NOMO-1 treated with DMSO at 0.1 percent for 48 hours (cell line): ENCODE data around the gene HOXB3.

Experiments used
- DNase-seq: peaks from one replicate; lab custom pipeline; 2025; ENCODE audit not compliant: unreplicated experiment; lab: John Stamatoyannopoulos, UW

HOXB3 gene

DNA sequence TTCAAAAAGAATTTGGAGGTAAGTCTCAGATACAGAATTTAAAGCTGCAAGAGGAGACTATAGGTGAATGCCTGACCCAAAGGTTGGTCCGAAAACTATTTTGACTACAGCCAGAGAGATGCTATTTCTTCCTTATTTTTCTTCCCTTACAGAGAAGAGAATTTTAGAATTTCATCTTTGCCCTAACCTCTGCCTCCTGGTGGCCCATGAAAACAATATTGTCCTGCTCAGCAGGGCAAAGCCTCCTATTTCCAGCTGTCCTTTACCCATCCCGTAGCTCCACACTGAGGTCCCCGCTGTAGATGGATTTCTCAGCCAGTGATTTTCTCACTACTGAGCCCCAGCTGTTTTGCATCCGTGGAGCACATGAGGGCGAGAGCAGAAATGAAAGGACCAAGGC is 83.8 kb downstream of the HOXB3 start:
- no peak for DNase-seq

DNA sequence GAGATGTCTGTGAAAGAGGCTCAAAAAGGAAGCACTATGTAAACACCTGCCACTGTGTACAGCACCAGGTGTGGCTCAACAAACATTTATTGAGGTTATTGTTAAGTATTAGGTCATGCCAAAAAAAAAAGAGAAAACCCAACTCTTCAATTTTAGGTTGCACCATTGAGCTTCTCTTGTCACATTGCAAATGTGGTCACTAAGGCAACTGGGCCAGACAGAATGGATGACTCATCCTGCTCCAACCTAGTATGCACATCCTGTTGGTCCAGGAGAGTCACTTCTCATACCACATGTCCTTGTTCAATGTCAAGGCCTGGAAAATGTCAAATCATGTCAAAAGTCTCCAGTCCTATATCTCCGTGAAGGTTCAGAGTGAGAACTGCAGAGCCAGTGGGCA is 84.3 kb downstream of the HOXB3 start:
- DNase-seq, result peak; percentile 87

DNA sequence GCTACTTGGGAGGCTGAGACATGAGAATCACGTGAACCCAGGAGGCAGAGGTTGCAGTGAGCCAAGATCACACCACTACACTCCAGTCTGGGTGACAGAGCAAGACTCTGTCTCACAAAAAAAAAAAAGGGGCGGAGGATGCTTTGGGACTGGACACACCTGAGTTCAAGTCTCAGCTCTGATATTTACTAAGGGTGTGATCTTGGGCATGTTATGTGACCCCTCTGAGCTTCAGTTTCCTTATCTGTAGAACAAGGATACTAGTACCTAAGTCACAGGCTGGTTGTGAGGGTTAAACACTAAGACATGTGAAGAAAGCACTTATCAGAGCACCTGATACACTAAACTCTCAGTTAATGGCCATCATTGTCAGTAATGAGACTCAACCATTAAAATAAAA is 85.1 kb downstream of the HOXB3 start:
- no peak for DNase-seq

DNA sequence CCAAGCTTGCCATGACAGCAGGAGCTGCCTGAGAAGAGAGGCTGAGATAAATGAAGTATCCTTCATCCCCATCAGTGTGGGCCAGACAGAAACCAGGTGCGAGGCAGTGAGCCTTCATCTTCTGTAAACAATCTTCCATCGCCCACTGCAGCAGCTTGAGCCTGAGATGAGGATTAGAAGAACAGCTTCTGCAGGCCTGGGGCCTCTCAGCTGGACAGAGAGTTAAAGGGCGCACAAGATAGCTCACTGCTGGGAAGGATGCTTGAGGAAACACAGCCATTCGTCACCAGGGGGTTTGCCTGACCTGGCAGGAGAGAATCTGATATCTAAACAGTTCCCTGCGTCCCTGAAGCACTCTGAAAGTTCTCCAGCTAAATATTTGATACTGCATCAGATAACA is 86.3 kb downstream of the HOXB3 start:
- no peak for DNase-seq

DNA sequence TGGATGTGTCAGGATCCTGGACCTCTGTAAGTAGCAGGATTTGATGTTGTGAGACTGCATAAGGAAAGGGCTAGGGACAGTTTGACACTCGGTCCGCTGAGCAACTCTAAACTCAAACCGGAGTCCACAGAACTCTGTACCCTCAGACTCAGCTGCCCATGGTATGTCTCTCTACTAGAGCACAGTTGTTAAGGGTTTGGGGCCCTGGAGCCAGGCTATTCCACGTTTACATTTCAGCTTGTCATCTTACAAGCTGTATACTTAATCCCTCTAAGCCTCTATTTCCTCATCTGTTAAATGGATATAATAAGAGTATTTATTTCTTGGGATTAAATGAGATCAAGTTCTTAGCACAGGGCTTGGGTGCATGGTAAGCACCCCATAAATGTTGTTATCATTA is 87.1 kb downstream of the HOXB3 start:
- DNase-seq, result no peak

DNA sequence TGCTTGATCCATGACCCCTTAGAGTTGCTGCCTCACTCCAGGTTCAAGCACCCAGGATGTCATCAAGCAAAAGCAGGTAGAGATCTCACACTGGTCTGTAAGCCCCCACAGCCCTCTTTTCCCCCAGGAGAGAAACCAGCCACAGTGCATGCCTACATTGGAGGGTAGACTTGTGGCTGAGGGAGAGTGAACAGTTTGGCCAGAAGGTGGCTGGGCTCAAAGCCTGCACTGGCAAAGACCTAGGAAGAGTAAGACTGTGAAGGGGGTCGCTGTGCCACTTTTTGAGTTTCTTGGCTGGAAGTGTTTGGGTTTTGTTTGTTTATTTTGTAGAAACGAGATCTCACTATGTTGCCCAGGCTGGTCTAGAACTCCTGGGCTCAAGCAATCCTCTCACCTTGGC is 87.7 kb downstream of the HOXB3 start:
- no peak for DNase-seq

DNA sequence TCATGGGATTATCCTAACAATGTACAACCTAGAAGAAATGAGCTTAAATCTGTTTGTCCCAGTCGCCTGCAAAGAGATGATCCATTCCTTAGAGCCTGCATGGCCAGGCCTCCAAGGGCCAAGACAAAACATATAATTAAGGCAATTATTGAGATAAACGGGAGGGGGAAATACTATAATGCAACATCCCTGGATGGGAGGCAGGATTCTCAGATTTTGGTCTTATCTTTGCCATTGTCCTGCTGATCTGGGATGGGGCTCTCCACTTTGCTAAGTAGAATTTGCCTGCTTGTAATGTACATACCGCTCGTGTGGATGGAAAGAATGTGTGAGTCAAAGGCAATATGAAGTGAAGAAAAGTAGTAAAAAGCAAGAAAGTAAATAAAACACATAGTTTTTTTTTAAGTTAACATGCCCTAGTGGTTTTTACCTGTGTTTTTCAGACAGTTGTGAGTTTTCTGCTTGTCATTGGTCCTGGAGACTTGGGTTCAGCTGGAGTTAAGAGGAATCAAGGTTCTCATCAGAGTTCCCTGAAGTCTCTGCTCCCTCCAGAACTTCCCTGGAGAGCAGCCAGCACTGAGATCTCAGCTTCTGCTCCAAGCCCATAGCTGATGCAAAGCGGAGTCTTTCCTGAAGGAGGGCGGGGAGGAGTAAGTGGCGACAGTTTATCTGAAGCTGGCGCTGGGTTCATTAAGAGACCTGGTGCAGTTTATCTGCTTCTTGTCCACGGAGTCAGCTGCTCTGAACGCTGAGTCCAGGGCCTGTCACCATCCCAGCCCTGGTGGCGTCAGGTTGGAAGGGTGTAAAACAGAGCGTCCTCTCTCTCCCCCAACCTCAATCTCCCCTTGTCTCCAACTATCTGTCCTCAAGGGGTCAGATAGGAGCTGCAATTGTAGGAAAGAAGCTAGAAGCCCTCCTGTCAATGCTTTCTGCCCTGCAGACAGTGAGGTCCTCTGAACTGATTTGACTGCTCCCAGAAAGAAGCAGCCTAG is 89.3 kb downstream of the HOXB3 start:
- DNase-seq, result no peak

DNA sequence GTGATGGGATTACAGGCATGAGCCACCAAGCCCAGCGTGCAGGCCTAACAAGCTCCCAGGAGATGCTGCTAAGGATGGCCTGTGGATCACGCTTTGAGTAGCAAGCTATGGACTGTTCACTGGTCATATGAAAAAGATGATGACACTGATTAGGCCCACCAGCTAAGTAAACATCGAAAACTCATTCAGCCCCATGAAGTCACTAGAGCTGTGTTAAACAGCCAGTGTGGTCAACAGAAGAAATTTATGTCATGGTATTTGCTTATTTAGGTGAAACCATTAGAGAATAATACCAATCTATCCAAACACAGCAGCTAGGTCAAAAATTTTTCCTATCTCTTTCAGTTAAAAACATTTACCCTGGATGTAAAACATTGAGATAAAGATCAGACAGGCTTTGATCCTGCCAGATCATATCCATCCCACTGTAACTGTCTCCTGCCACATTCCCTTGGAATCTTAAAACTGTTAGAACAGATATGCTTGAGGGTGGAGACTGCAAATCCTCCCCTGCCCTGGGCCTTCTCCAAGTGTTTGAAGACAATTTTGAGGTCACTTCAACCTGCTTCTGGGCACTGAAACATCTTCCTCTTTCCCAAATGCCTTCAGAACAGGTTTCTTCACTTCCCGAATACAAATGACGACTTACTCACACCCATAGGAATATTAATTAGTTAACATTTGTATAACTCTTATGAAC is 90.2 kb downstream of the HOXB3 start:
- no peak for DNase-seq

DNA sequence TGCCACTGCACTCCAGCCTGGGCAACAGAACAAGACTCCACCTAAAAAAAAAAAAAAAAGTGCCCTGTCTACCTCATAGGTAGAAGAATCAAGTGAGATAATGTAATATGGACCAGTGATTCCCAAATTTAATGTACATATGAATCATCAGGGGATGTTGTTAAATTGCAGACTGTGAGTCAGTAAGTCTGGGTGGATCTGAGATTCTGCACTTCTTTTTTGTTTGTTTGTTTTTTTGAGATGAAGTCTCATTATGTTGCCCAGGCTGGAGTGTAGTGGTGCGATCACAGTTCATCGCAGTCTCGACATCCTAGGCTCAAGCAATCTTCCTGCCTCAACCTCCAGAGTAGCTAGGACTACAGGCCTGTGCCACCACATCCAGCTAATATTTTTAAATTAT is 90.8 kb downstream of the HOXB3 start:
- no peak for DNase-seq
